Transverse colon (tissue), 4 donors: ENCODE measurements around the gene ZBTB48. TPM values are rescaled to one million over a fixed set of nuclear protein-coding genes. Genes with fewer than 3 reads are reported as not detected.

ENCODE experiments used
- DNase-seq: peaks from one replicate; pipeline ENCODE4 v3.0.0-alpha.2; 2019
- H3K27ac ChIP-seq, 4 donors: fragments of 200-600 bp; sonication (generic); 2 replicates each; pipeline ENCODE4 v1.5.1; 2016 to 2018; ENCODE audit warnings: inconsistent platforms in 4 of 4
- H3K27me3 ChIP-seq: fragments of 200-600 bp; sonication (generic); 2 replicates; pipeline ENCODE4 v1.5.1; 2017; ENCODE audit warnings: inconsistent platforms
- H3K36me3 ChIP-seq, 4 donors: fragments of 200-600 bp; sonication (generic); 2 replicates each; pipeline ENCODE4 v1.5.1; 2017 to 2019; ENCODE audit warnings: inconsistent platforms in 4 of 4
- H3K4me1 ChIP-seq, 4 donors: fragments of 200-600 bp; sonication (generic); 2 replicates each; pipeline ENCODE4 v1.5.1; 2017 to 2020; ENCODE audit warnings: inconsistent platforms in 4 of 4
- H3K4me3 ChIP-seq, 4 donors: fragments of 200-600 bp; sonication (generic); 1 replicate in 1 of 4; 2 replicates in 3 of 4; pipeline versions ENCODE4 v1.5.1 to v1.6.1; 2017 to 2019; ENCODE audit warnings: inconsistent platforms in 4 of 4
- H3K9me3 ChIP-seq, 2 donors: fragments of 200-600 bp; sonication (generic); 2 replicates each; pipeline ENCODE4 v1.5.1; 2017 to 2019; ENCODE audit warnings: inconsistent platforms in 2 of 2
- EP300 ChIP-seq: sonication (generic); formaldehyde crosslinking; IDR thresholded peaks from one replicate; pipeline ENCODE4 v1.6.1; 2017; ENCODE audit warnings: antibody characterized with exemption, low read depth
- POLR2A ChIP-seq: fragments of 450-650 bp; IDR thresholded peaks from one replicate; pipeline ENCODE4 v1.6.1; 2016; ENCODE audit warnings: antibody characterized with exemption, mild to moderate bottlenecking, moderate library complexity
- POLR2AphosphoS5 ChIP-seq, 3 donors: sonication (generic); formaldehyde crosslinking; IDR thresholded peaks; one replicate each; pipeline ENCODE4 v1.6.1; 2016; ENCODE audit warnings: antibody characterized with exemption in 3 of 3
- WGBS, 2 donors: methylation state at CpG; one replicate each; pipeline ENCODE4 v1.1.5; 2018; ENCODE audit warnings: low coverage in 1 of 2; 5-methylcytosine and 5-hydroxymethylcytosine counted together
- in situ Hi-C, 4 donors: fragments of 200-750 bp; cut with MboI; loops; one replicate each; pipeline versions ENCODE4 v1.15.0 to v1.15.1; 2017; ENCODE audit warnings: low sequenced_read_pairs in 3 of 4, low pct_ligation_motif_present in 1 of 4, low pct_unique_long_range_greater_than_20kb in 1 of 4
- intact Hi-C: fragments of 100-400 bp; cut with DNase I; formaldehyde crosslinking; loops from one replicate; pipeline ENCODE4 v1.15.1; 2023; ENCODE audit warnings: low total_unique reads
- total RNA-seq, 4 donors: library from RNA; depleted of rRNA; stranded (reverse); fragments of >200 nt; gene quantifications; one replicate each; pipeline ENCODE4 v1.1.0, GENCODE V29; 2016
- TF ChIP-seq, protein P1 (sequence below), 5 experiments: fragments of 200-600 bp in 3 of 5; fragments of 450-650 bp in 2 of 5; sonication (generic) in 3 of 5; IDR thresholded peaks; 1 replicate in 2 of 5; 2 replicates in 3 of 5; pipeline ENCODE4 v1.5.1; 2016 to 2017; ENCODE audit warnings: antibody characterized with exemption in 5 of 5, inconsistent platforms in 3 of 5, mild to moderate bottlenecking in 2 of 5, moderate library complexity in 1 of 5

The ZBTB48 gene
- total RNA-seq, 4 donors from 2014 or later, result 18.3 to 37.7 (median 30.5) TPM

DNA sequence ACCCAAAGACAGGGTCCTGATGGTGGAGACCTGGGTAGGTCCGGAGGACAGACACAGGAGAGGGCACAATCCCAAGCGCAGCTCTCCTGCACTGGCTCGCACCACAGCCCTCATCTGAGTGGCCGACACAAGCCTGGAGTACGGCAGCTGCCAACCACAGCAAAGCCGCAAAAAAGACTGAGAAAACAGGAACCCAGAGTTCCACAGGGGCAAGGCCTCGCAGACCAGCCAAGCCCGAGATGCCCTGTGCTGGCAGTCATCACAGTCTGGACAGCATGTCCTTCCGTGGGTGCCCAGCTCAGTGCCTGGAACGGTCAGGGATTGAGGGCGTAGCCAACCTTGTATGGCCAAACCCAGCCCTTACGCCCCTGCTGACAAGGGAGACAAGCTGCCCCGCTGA, 11.4 kb downstream of the ZBTB48 start:
- peaks cover 0 to 28% (median 16%) of the 10 kb centered on the region in 4 donors for H3K4me1 ChIP-seq
- intact Hi-C loops (no loop called here), in situ Hi-C loops (no loop called here)
- DNase-seq, result no peak
- peaks cover 0 to 41% (median 14%) of the 10 kb centered on the region in 4 donors for H3K36me3 ChIP-seq
- WGBS, 2 donors, result 73% methylated on average over 13 of the region's 13 CpGs; no CpG with 5 or more reads in 1 of the 2 donors
- no peaks in the 10 kb centered on the region for H3K27me3 ChIP-seq
- no peak overlapping the region for H3K4me3 ChIP-seq
- no peak overlapping the region for H3K27ac ChIP-seq
- no peaks in the 10 kb centered on the region for H3K9me3 ChIP-seq
- TF ChIP-seq POLR2A (no peak), EP300 (no peak), POLR2AphosphoS5 (IDR thresholded peaks at IDR 0.05) (no peak)
- TF ChIP-seq, protein P1, sequence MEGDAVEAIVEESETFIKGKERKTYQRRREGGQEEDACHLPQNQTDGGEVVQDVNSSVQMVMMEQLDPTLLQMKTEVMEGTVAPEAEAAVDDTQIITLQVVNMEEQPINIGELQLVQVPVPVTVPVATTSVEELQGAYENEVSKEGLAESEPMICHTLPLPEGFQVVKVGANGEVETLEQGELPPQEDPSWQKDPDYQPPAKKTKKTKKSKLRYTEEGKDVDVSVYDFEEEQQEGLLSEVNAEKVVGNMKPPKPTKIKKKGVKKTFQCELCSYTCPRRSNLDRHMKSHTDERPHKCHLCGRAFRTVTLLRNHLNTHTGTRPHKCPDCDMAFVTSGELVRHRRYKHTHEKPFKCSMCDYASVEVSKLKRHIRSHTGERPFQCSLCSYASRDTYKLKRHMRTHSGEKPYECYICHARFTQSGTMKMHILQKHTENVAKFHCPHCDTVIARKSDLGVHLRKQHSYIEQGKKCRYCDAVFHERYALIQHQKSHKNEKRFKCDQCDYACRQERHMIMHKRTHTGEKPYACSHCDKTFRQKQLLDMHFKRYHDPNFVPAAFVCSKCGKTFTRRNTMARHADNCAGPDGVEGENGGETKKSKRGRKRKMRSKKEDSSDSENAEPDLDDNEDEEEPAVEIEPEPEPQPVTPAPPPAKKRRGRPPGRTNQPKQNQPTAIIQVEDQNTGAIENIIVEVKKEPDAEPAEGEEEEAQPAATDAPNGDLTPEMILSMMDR (IDR thresholded peaks at IDR 0.05), result no peak

DNA sequence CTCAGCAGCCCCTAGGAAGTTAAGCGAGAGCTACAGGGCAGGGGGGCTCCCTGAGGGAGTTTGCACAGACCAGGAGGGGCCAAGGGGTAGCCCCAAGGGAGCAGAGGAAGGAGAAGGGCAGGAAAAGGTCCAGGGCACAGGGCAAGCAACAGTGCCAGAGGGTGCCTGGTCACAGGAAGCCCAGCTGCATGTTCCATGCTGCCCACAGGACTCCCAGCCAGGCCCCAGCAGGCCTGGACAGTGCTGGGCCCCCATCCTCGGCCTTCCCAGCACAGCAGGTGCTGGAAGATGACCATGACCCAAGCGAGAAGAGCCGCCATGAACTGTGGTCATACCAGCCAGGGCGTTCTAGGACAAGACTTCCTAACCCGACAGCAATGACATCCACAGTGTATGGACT, 11.8 kb downstream of the ZBTB48 start:
- H3K4me3 ChIP-seq, result no peak overlapping the region
- intact Hi-C loops, result no loop called here
- 92% methylated on average over 6 of the region's 6 CpGs; no CpG with 5 or more reads in 1 of the 2 donors for WGBS, 2 donors
- no peaks in the 10 kb centered on the region for H3K9me3 ChIP-seq
- peaks cover under 1 to 32% (median 21%) of the 10 kb centered on the region in 4 donors for H3K4me1 ChIP-seq
- in situ Hi-C loops, result no loop called here
- no peak for DNase-seq
- H3K27ac ChIP-seq, result no peak overlapping the region
- H3K27me3 ChIP-seq, result no peaks in the 10 kb centered on the region
- TF ChIP-seq POLR2AphosphoS5 (IDR thresholded peaks at IDR 0.05), result no peak
- TF ChIP-seq, protein P1 (IDR thresholded peaks at IDR 0.05), result no peak
- no peak for TF ChIP-seq POLR2A
- no peak for TF ChIP-seq EP300
- peaks cover 0 to 42% (median 14%) of the 10 kb centered on the region in 4 donors for H3K36me3 ChIP-seq

DNA sequence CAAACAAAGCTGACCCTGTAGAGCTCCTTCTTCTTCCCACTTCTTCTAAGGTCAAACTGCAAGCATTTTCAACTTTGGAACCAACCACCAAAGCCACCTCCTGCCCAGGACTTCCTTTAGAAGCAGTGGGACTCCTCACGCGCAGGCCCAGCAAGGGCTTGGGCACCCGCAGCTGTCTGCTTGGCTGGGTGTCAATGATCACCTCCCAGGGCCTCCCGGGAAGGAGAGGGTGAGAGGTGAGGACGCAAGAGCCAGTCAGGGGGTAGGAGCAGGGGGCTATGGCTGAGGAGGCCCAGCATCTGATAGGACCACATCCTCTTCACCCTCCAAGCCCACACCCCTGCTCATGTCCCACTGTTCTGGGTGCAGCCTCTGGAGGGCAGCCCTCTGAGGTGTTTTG, 12.6 kb downstream of the ZBTB48 start:
- intact Hi-C loops (no loop called here), in situ Hi-C loops (no loop called here)
- Histone ChIP-seq H3K4me1 (peaks cover 8 to 37% (median 26%) of the 10 kb centered on the region in 4 donors), H3K9me3 (no peaks in the 10 kb centered on the region), H3K4me3 (no peak overlapping the region), H3K36me3 (peaks cover 0 to 42% (median 15%) of the 10 kb centered on the region in 4 donors), H3K27ac (no peak overlapping the region), H3K27me3 (no peaks in the 10 kb centered on the region)
- TF ChIP-seq, protein P1 (IDR thresholded peaks at IDR 0.05), result no peak
- TF ChIP-seq POLR2A, result no peak
- no peak for TF ChIP-seq POLR2AphosphoS5 (IDR thresholded peaks at IDR 0.05)
- TF ChIP-seq EP300, result no peak
- WGBS, 2 donors, result 60% methylated on average over 4 of the region's 5 CpGs; no CpG with 5 or more reads in 1 of the 2 donors
- no peak for DNase-seq

DNA sequence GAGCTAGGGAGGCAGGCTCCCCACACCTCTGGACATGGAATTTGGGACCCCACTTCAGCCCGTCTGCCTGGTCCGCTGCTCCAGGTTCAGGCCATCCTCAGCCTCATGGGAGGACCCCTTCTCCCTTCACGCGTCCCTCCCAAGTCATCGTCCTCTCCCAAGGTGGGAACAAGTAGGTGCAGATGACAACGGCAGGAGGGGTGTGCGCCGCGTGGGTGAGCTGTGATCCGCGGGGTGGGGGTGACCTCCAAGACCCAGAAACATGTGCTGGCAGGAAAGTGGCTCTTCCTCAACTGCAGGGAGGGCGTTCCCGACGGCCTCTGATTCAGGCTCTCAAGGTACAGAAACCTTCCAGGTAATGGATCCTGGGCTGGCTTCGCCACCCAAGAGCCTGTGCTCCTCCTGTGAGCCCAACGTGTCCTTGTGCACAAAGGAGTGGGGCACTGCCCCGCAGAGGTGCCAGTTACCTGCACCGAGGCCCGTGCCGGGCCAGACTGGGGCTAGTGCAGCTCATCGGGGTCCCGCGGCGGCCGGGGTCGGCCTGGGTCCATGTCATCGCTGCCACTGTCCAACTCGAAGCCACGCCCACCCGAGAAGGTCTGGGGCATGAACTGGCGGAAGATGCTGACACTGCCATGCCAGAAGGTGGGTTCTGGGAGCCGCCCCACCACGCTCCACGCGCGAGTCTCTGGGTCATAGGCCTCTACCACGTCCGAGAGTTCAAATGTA, 13.2 kb downstream of the ZBTB48 start:
- Histone ChIP-seq H3K9me3 (no peaks in the 10 kb centered on the region), H3K27ac (no peak overlapping the region), H3K4me3 (no peak overlapping the region), H3K4me1 (peaks cover 8 to 38% (median 27%) of the 10 kb centered on the region in 4 donors), H3K27me3 (no peaks in the 10 kb centered on the region), H3K36me3 (peaks cover 0 to 46% (median 17%) of the 10 kb centered on the region in 4 donors)
- in situ Hi-C loops, result no loop called here
- no peak for DNase-seq
- 94% methylated on average over 37 of the region's 38 CpGs; no CpG with 5 or more reads in 1 of the 2 donors for WGBS, 2 donors
- intact Hi-C loops, result no loop called here
- TF ChIP-seq, protein P1 (IDR thresholded peaks at IDR 0.05), result no peak
- TF ChIP-seq POLR2A, result no peak
- no peak for TF ChIP-seq POLR2AphosphoS5 (IDR thresholded peaks at IDR 0.05)
- TF ChIP-seq EP300, result no peak
